Naive thymus-derived CD4-positive, alpha-beta T cell (primary cell): ENCODE results near the gene ANKRD27. TPM values are rescaled to one million over a fixed set of nuclear protein-coding genes. Genes with fewer than 3 reads are reported as not detected.

Experiments
- ATAC-seq: fragments of 150-1000 bp; cut with Tn5 transposase; 2 replicates; pipeline ENCODE4 v1.10.0; 2021; ENCODE audit warnings: mild to moderate bottlenecking, moderate library complexity
- CTCF ChIA-PET: fragments of 350-600 bp; sonication (Branson Sonifier 250); formaldehyde crosslinking; loops from one replicate; lab custom pipeline; 2021; ENCODE audit warnings: antibody characterized with exemption; lab: Charles Lee
- POLR2A ChIA-PET: fragments of 350-600 bp; sonication (Branson Sonifier 250); formaldehyde crosslinking; loops from one replicate; lab custom pipeline; 2021; ENCODE audit warnings: antibody characterized with exemption, inconsistent platforms; lab: Charles Lee
- DNase-seq, 9 donors: peaks; one replicate each; pipeline versions ENCODE4 v3.0.0 to v3.0.0-alpha.2; 2020 to 2022; ENCODE audit warnings: mixed read lengths in 1 of 9
- H3K27ac ChIP-seq: one replicate; pipeline ENCODE4 v1.7.0; 2013; ENCODE audit warnings: mild to moderate bottlenecking, low read depth, low read length, moderate library complexity
- H3K27me3 ChIP-seq, 2 donors: one replicate each; pipeline ENCODE4 v1.7.0; 2013; ENCODE audit warnings: low read length in 2 of 2, mild to moderate bottlenecking in 2 of 2, moderate library complexity in 2 of 2; ENCODE audit not compliant: control insufficient read depth in 2 of 2, insufficient read depth in 2 of 2
- H3K36me3 ChIP-seq, 3 experiments: 1 replicate in 2 of 3; 2 replicates in 1 of 3; pipeline ENCODE4 v1.7.0; 2013; ENCODE audit warnings: low read length in 3 of 3, mild to moderate bottlenecking in 3 of 3, moderate library complexity in 1 of 3; ENCODE audit not compliant: insufficient read depth in 3 of 3, control insufficient read depth in 2 of 3
- H3K4me1 ChIP-seq, 2 donors: one replicate each; pipeline ENCODE4 v1.7.0; 2013; ENCODE audit warnings: low read length in 2 of 2, mild to moderate bottlenecking in 2 of 2, moderate library complexity in 1 of 2; ENCODE audit not compliant: control insufficient read depth in 2 of 2, insufficient read depth in 2 of 2
- H3K4me3 ChIP-seq: 2 replicates; pipeline ENCODE4 v1.7.0; 2013; ENCODE audit warnings: mild to moderate bottlenecking, low read length
- H3K9me3 ChIP-seq, 3 experiments: 1 replicate in 2 of 3; 2 replicates in 1 of 3; pipeline ENCODE4 v1.7.0; 2013; ENCODE audit warnings: low read length in 3 of 3; ENCODE audit not compliant: control insufficient read depth in 2 of 3
- H3K27ac Mint-ChIP-seq, 9 donors: one replicate each; pipeline ENCODE4 v1.8.0; 2020 to 2022; ENCODE audit warnings: mixed read lengths in 9 of 9, mild to moderate bottlenecking in 8 of 9, moderate library complexity in 5 of 9, inconsistent platforms in 2 of 9
- H3K27me3 Mint-ChIP-seq, 5 donors: one replicate each; pipeline ENCODE4 v1.8.0; 2021 to 2022; ENCODE audit warnings: mixed read lengths in 5 of 5, mild to moderate bottlenecking in 1 of 5
- H3K36me3 Mint-ChIP-seq, 5 donors: one replicate each; pipeline ENCODE4 v1.8.0; 2020 to 2022; ENCODE audit warnings: mixed read lengths in 5 of 5, mild to moderate bottlenecking in 3 of 5, inconsistent platforms in 1 of 5
- H3K4me1 Mint-ChIP-seq, 7 donors: one replicate each; pipeline ENCODE4 v1.8.0; 2020 to 2022; ENCODE audit warnings: mixed read lengths in 7 of 7, mild to moderate bottlenecking in 3 of 7, inconsistent platforms in 1 of 7
- H3K4me3 Mint-ChIP-seq, 10 donors: one replicate each; pipeline ENCODE4 v1.8.0; 2020 to 2022; ENCODE audit warnings: mild to moderate bottlenecking in 10 of 10, mixed read lengths in 10 of 10, moderate library complexity in 6 of 10, inconsistent platforms in 2 of 10
- H3K9me3 Mint-ChIP-seq, 11 donors: one replicate each; pipeline ENCODE4 v1.8.0; 2020 to 2022; ENCODE audit warnings: mixed read lengths in 11 of 11, mild to moderate bottlenecking in 4 of 11, inconsistent platforms in 1 of 11, moderate library complexity in 1 of 11
- intact Hi-C, 2 donors: fragments of 100-400 bp; cut with micrococcal nuclease; formaldehyde crosslinking; loops; one replicate each; pipeline ENCODE4 v1.15.1; 2023
- polyA plus RNA-seq, 2 donors: library from polyadenylated mRNA; unstranded; fragments of 300-500 nt; fragmentation: Illumina TruSeq; gene quantifications; one replicate each; pipeline ENCODE4 v1.2.3, GENCODE V29; 2021
- total RNA-seq, 6 experiments: library from RNA in 5 of 6; stranded (reverse) in 5 of 6; gene quantifications; 1 replicate in 5 of 6; 2 replicates in 1 of 6; pipeline ENCODE4 v1.2.3 and lab custom pipeline; 2021 to 2026

Gene ANKRD27
- total RNA-seq (10 to 100 TPM; 23.6 to 44.9 (median 41.2) TPM), polyA plus RNA-seq (10 to 100 TPM; 12.3 to 20.4 TPM), total RNA-seq (lab: John Stamatoyannopoulos, UW) (38.2 reads per million, percentile 65 among the genes with 10 or more reads in this experiment)

GRCh38 chr19:32674931-32675719 lies at the start of gene ANKRD27:
ANKRD27 (minus strand) TSS chr19:32675180; CDS start chr19:32659015, 16,165 bp downstream.
- H3K27ac ChIP-seq: peak within 1 kb of the TSS; percentile 67
- no peaks in the 10 kb centered on the region for H3K36me3 ChIP-seq
- no peaks in the 10 kb centered on the region for H3K27me3 ChIP-seq
- H3K27ac Mint-ChIP-seq: peak within 1 kb of the TSS; percentile 70 to 90 (median 83)
- peaks cover 25 to 44% (median 36%) of the 10 kb centered on the region in 7 donors for H3K4me1 Mint-ChIP-seq
- ChIA-PET POLR2A (interaction anchor here (0.5 to 2.2 kb wide), 11 partner anchors 8 to 502 kb away, joined by 3 to 15 read pairs (median 4); partner anchors contain the start of genes DPY19L3 and NUDT19), CTCF (interaction anchor here (1.2 kb wide), 1 partner anchor 16 kb away, joined by 4 read pairs; the partner anchor contains the start of gene NUDT19)
- peaks cover 0 to 2% (median 0%) of the 10 kb centered on the region in 5 donors for H3K36me3 Mint-ChIP-seq
- peak within 1 kb of the TSS; percentile 97 for H3K4me3 ChIP-seq
- DNase-seq: peak; percentile 96 to 100 (median 98)
- H3K27me3 Mint-ChIP-seq: peaks cover 6 to 35% (median 8%) of the 10 kb centered on the region in 5 donors
- no peaks in the 10 kb centered on the region for H3K9me3 ChIP-seq
- intact Hi-C loops: loop anchor here (1.0 to 10.0 kb wide), 16 partner anchors 16 to 700 kb away; partner anchors contain the start of genes CEBPG (in 2 of the 2), DPY19L3 (in 2 of the 2), FAAP24 (in 2 of the 2) and NUDT19 (in 2 of the 2)
- H3K4me1 ChIP-seq: peaks cover 10 to 14% of the 10 kb centered on the region in 2 donors
- ATAC-seq: peak; percentile 96
- H3K4me3 Mint-ChIP-seq: peak within 1 kb of the TSS; percentile 90 to 98 (median 96)
- no peaks in the 10 kb centered on the region for H3K9me3 Mint-ChIP-seq

GRCh38 chr19:32720936-32721250 lies 45.9 kb upstream of the ANKRD27 start:
- Mint-ChIP-seq H3K4me1 (peaks cover 0 to 4% (median 0%) of the 10 kb centered on the region in 7 donors), H3K4me3 (no peak overlapping the region), H3K36me3 (peaks cover 0 to 4% (median 2%) of the 10 kb centered on the region in 5 donors), H3K27me3 (peaks cover 0 to 3% (median 0%) of the 10 kb centered on the region in 5 donors), H3K9me3 (peaks cover 0 to 5% (median 0%) of the 10 kb centered on the region in 11 donors), H3K27ac (peak overlapping the region in 1 of 9 donors; percentile 51)
- Histone ChIP-seq H3K27ac (no peak overlapping the region), H3K4me3 (no peak overlapping the region), H3K9me3 (no peaks in the 10 kb centered on the region), H3K4me1 (no peaks in the 10 kb centered on the region), H3K27me3 (no peaks in the 10 kb centered on the region), H3K36me3 (no peaks in the 10 kb centered on the region)
- POLR2A ChIA-PET: no interaction called here
- ATAC-seq: no peak
- intact Hi-C loops: no loop called here
- CTCF ChIA-PET: no interaction called here
- DNase-seq: no peak

DNA sequence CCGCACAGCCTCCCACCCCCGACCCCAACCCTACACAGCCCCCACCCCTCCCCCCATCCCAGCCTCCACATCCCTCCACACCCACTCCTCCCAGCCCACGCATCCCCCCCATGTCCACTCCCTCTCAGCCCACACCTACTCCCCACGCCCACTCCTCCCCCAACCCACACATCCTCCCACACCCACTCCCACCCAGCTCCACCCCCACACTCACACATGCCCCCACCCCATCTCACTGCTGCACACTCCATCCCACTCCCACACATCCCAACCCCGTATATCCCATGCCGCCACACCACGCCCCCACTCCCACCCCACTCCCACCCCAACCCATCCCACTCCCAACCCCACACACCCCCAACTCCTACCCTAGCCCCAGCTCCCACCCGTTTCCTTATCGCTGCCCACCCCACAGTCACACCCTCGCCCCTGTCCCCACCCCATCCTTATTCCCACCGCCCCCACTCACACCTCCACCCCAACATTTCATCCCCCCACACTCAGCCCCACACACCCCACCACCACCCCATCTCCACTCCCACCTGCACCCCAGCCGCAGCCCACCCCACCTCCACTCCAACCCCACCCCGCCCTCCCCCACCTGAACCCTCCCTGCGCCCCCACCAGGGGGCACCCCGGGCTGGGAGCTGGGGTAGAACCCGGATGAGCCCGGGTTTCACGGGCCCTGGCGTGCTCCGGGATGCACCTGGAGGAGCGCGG lies 45.4 kb upstream of the ANKRD27 start:
- H3K4me3 Mint-ChIP-seq: no peak overlapping the region
- Histone ChIP-seq H3K9me3 (no peaks in the 10 kb centered on the region), H3K36me3 (no peaks in the 10 kb centered on the region), H3K27me3 (no peaks in the 10 kb centered on the region), H3K4me3 (no peak overlapping the region), H3K27ac (no peak overlapping the region), H3K4me1 (no peaks in the 10 kb centered on the region)
- intact Hi-C loops: no loop called here
- peaks cover 0 to 2% (median 0%) of the 10 kb centered on the region in 5 donors for H3K27me3 Mint-ChIP-seq
- H3K27ac Mint-ChIP-seq: no peak overlapping the region
- ChIA-PET POLR2A (no interaction called here), CTCF (no interaction called here)
- peaks cover 0 to 4% (median 3%) of the 10 kb centered on the region in 5 donors for H3K36me3 Mint-ChIP-seq
- peaks cover 0 to 4% (median 0%) of the 10 kb centered on the region in 7 donors for H3K4me1 Mint-ChIP-seq
- H3K9me3 Mint-ChIP-seq: peaks cover 0 to under 1% (median 0%) of the 10 kb centered on the region in 11 donors
- ATAC-seq: no peak
- DNase-seq: no peak

DNA sequence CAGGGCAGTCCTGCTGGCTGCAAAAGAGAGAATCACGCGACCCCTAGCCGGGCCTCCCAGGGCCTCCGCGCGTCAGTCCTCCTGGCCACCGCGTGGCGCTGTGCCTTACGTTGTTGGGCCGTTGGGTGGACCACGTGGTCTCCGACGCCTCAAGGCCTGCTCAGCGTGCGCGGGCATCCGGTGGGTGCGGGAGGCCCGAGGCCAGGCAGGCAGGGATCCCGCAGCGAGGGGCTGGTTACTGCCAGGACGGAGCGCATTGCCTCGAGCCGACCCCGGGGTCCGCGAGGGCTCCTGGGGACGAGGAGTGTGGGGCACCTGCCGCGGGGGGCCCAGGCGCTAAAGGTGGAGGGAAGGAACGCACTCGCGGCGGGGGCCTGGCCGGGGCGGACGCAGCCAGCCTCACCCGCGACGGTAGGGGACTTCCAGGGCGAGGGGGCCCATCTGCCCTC lies 44.7 kb upstream of the ANKRD27 start, which contains the start of gene TDRD12:
TSS of gene TDRD12 (plus strand) at position 157 of the 449 bp plus-strand sequence. CDS start 306 bp downstream, outside the sequence.
- no peak for DNase-seq
- H3K9me3 ChIP-seq: no peaks in the 10 kb centered on the region
- Mint-ChIP-seq H3K27me3 (no peaks in the 10 kb centered on the region), H3K9me3 (no peaks in the 10 kb centered on the region), H3K27ac (peak within 1 kb of the TSS in 1 of 9 donors; percentile 67), H3K4me1 (peaks cover 0 to 4% (median 0%) of the 10 kb centered on the region in 7 donors), H3K36me3 (peaks cover 0 to 10% (median 7%) of the 10 kb centered on the region in 5 donors), H3K4me3 (no peak within 1 kb of the TSS)
- no peak within 1 kb of the TSS for H3K4me3 ChIP-seq
- H3K36me3 ChIP-seq: peaks cover 0 to 2% (median 0%) of the 10 kb centered on the region in 3 experiments
- no peaks in the 10 kb centered on the region for H3K4me1 ChIP-seq
- intact Hi-C loops: no loop called here
- ChIA-PET CTCF (no interaction called here), POLR2A (no interaction called here)
- no peaks in the 10 kb centered on the region for H3K27me3 ChIP-seq
- ATAC-seq: no peak
- no peak within 1 kb of the TSS for H3K27ac ChIP-seq

GRCh38 chr19:32718286-32718685 lies 43.3 kb upstream of the ANKRD27 start:
- CTCF ChIA-PET: no interaction called here
- Histone ChIP-seq H3K27ac (no peak overlapping the region), H3K4me3 (no peak overlapping the region), H3K4me1 (no peaks in the 10 kb centered on the region), H3K9me3 (no peaks in the 10 kb centered on the region), H3K36me3 (peaks cover 0 to 3% (median 0%) of the 10 kb centered on the region in 3 experiments), H3K27me3 (no peaks in the 10 kb centered on the region)
- no peak overlapping the region for H3K4me3 Mint-ChIP-seq
- POLR2A ChIA-PET: no interaction called here
- peaks cover 0 to 4% (median 0%) of the 10 kb centered on the region in 7 donors for H3K4me1 Mint-ChIP-seq
- ATAC-seq (no peak), DNase-seq (no peak)
- no peaks in the 10 kb centered on the region for H3K27me3 Mint-ChIP-seq
- H3K27ac Mint-ChIP-seq: peak overlapping the region in 1 of 9 donors; percentile 67
- intact Hi-C loops: no loop called here
- H3K9me3 Mint-ChIP-seq: no peaks in the 10 kb centered on the region
- H3K36me3 Mint-ChIP-seq: peaks cover 0 to 15% (median 9%) of the 10 kb centered on the region in 5 donors

DNA sequence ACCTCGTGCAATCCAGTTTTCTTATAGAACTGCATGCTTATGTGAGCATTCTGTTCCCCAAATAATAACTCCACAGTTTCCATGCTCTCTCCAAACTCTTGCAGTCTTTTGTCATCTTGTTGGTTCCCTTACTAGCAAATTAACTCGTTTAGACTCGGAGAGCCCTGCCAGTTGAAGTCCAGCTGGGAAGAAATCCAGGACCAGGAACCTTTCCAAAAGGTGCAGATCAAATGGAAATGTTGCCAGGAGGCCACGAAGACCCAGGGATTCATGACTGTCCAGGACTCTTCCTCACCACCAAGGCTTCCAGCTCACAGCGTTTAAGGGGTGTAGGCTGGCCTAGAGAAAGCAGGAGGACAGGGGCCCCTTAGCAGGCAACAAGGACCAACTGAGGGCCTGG lies 42.5 kb upstream of the ANKRD27 start:
- H3K36me3 ChIP-seq: peaks cover 0 to 3% (median 0%) of the 10 kb centered on the region in 3 experiments
- no peaks in the 10 kb centered on the region for H3K4me1 ChIP-seq
- H3K27ac ChIP-seq: no peak overlapping the region
- Mint-ChIP-seq H3K9me3 (no peaks in the 10 kb centered on the region), H3K4me3 (no peak overlapping the region), H3K27me3 (no peaks in the 10 kb centered on the region), H3K27ac (peak overlapping the region in 1 of 9 donors; percentile 16), H3K36me3 (peaks cover 0 to 19% (median 12%) of the 10 kb centered on the region in 5 donors), H3K4me1 (peaks cover 0 to 4% (median 0%) of the 10 kb centered on the region in 7 donors)
- ATAC-seq: no peak
- ChIA-PET POLR2A (no interaction called here), CTCF (no interaction called here)
- intact Hi-C loops: no loop called here
- H3K27me3 ChIP-seq: no peaks in the 10 kb centered on the region
- H3K9me3 ChIP-seq: no peaks in the 10 kb centered on the region
- no peak for DNase-seq
- no peak overlapping the region for H3K4me3 ChIP-seq
